ENCODE data around the gene CCPG1. TPM values are rescaled to one million over a fixed set of nuclear protein-coding genes. Genes with fewer than 3 reads are reported as not detected.

CCPG1 gene
- total RNA-seq = 10 to 100 TPM; 23.0 to 27.5 TPM

GRCh38 chr15:55408012-55408928 lies at the start of gene CCPG1, which contains the start of gene PIERCE2:
TSS of gene CCPG1 (minus strand) at chr15:55408359. CDS start at chr15:55389424, 18,935 bp downstream.
TSS of gene PIERCE2 (plus strand) at chr15:55408495. CDS start at chr15:55408769, 274 bp downstream.

GRCh38 chr15:55318588-55319494 lies 89.3 kb downstream of the CCPG1 start, which contains the start of the genes PIGB and PIGBOS1:
TSS of gene PIGB (plus strand) at chr15:55319222. CDS start at chr15:55319251, 29 bp downstream.
TSS of gene PIGBOS1 (minus strand) at chr15:55319123. CDS start at chr15:55317792, 1,331 bp downstream.

Other genes with a start within 250 kb of the CCPG1 start
- gene RSL24D1, start 211.4 kb downstream of the CCPG1 start, total RNA-seq = 10 to 100 TPM; 21.0 to 45.3 TPM
- 100 to 1,000 TPM; 106 to 238 TPM for gene RAB27A, start 118.5 kb downstream of the CCPG1 start, total RNA-seq
- 1 to 10 TPM; 5.5 to 6.0 TPM for gene PIGBOS1, start 89.2 kb downstream of the CCPG1 start, total RNA-seq
- gene PIGB, start 89.1 kb downstream of the CCPG1 start, total RNA-seq = 10 to 100 TPM; 31.3 to 43.0 TPM
- gene PIERCE2, start 136 bp upstream of the CCPG1 start, total RNA-seq = 1 to 10 TPM; 1.4 to 3.7 TPM
- 1 to 10 TPM; 2.8 to 3.0 TPM for gene DNAAF4, start 99.9 kb upstream of the CCPG1 start, total RNA-seq
- gene PYGO1, start 180.0 kb upstream of the CCPG1 start, total RNA-seq = 1 to 10 TPM; 6.3 to 8.9 TPM